GM21526 (cell line): ENCODE measurements around the gene AP3D1.
A peak's percentile ranks its signal among the peaks of the same experiment; 100 is the strongest.

Source experiments
- ATAC-seq: cut with Tn5 transposase; IDR thresholded peaks from one replicate; pipeline ENCODE4 v1.9.1; 2021; ENCODE audit warnings: moderate library complexity; ENCODE audit not compliant: unreplicated experiment, low FRiP score

The AP3D1 gene

DNA sequence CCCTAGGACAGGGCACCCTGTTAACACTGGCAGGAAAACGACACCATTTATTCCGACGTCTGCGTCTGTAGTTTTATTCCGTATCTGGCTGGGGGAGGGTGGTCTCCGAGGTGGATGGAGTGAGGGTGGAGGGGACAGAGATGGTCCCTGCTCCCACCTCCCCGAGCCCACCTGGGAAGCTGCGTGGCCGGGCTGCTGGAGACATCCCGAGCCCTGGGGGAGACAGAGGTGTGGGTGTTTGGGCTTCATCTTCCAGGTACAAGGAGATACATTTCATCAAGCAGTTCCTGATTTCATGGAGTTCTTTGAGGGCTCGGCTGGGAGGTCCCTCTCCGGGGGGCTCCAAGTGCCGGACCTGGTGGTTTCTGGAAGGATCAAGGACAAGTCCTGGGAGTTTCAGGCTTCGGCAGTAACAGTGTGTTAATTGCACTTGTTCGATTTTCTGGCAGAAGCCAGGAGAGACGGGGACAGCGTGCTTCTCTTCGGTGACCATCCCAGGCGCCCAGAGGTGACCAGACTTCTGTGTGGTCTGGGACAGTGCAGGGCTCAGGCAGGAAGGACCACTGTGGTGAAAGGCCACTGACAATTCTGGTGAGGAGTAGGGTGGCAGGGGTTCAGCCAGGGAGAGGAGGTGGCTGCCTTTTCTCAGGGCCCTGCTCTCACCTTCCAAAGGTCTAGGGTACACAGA, 80.2 kb downstream of the AP3D1 start:
- no peak for ATAC-seq

DNA sequence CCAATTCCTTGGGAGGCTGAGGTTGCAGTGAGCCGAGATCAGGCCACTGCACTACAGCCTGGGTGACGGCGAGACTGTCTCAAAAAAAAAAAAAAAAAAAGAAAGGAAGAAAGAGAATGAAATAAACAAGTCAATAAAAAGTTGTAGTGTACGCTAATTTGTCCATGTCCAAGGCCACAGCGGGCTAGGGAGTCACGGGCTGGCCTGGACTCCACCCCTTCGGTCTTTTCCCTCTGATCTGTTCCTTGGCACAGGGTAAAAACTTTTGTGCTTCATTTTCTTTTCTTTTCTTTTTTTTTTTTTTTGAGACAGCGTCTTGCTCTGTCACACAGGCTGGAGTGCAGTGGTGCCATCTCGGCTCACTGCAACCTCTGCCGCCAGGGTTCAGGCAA, 80.9 kb downstream of the AP3D1 start:
- no peak for ATAC-seq

DNA sequence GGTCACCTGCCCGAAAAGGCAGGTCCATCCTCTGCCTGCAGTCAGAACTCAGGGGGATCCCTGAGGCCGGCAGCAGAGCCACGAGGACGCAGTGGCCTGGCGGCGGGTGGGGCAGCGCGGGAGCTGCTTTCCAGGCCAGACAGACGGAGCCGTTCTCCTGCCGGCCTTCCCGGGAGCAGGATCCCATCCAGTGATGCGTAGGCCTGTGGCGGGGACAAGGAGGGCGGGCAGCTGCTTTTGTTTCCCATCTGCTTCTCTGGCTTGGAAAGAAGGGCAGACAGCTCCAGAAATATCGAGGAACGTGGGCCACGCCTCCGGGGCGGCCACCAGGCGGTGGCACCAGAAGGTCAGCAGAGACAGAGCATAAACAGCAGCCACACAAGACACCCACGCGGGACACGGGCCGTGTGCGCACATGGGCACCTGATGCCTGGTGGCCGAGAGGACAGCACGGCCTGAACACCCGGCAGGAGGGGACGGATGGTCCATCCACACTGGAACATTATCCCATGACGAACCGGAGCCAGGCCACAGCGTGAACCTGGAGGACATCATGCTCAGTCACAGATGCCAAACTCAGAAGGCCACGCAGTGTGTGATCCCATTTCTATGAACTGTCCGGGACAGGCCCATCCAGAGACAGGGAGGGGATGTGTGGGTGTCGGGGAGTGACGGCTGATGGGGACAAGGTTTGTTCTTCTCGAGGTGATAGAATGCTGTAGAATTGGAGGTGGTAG, 86.4 kb downstream of the AP3D1 start:
- ATAC-seq, result no peak

DNA sequence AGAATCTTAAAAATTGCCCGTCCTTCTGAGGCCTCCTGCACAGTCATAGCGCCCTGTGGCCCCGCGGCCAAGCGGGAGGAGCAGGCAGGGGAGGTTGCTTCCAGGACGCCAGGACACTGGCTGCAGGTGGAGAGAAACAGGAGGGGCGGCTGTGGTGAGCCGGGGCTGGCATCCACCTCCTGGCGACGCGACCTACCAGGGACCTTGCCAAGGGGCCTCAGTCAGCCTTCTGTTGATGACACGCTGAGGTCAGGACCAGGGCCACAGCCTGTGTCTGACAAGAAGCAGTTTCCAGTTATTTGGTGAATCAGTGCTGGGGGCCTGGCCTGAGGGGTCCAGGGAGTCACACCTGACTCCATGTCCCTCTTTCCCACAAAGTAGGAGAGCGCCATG, 87.0 kb downstream of the AP3D1 start:
- no peak for ATAC-seq

DNA sequence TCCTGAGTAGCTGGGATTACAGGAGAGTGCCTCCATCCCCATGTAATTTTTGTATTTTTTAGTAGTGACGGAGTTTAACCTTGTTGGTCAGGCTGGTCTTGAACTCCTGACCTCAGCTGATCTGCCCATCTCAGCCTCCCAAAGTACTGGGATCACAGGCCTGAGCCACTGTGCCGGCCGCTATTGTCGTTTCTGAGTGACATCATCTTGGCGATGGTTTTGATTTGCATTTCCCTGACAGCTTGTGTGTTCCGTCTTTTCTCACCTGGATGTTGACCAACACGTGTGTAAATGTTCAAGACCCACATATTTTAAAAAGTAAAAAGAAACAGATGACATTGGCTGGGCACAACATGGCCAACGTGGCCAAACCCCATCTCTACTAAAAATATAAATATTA, 87.5 kb downstream of the AP3D1 start:
- ATAC-seq, result no peak

DNA sequence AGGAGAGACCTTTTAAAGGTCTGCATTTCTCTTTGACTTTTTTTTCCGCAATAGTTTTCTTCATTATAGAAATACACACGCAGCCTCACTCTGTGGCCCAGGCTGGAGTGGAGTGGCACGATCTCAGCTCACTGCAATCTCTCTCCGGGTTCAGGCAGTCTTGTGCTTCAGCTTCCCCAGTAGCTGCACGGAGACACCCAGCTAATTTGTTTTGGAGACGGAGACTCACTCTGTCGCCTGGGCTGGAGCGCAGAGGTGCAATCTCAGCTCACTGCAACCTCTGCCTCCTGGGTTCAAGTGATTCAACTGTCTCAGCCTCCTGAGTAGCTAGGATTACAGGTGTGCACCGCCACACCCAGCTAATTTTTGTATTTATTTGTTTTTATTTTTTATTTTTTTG, 88.6 kb downstream of the AP3D1 start:
- no peak for ATAC-seq

DNA sequence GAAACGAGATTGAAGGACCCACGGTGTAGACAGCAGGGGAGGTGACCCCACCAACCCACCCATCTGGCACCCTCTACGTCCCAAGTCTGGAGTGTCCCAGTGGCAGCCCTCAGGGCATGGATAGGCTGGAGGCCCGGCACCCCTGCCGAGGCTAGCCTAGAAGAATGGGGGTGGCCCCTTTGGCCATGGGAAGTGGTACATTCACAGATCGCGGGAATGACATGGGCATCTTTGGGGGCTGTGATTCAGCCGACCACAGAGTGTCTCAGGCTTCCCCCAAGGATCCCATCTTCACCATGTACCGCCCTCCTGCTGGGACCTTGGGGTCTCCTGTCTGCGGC, 89.0 kb downstream of the AP3D1 start:
- no peak for ATAC-seq

DNA sequence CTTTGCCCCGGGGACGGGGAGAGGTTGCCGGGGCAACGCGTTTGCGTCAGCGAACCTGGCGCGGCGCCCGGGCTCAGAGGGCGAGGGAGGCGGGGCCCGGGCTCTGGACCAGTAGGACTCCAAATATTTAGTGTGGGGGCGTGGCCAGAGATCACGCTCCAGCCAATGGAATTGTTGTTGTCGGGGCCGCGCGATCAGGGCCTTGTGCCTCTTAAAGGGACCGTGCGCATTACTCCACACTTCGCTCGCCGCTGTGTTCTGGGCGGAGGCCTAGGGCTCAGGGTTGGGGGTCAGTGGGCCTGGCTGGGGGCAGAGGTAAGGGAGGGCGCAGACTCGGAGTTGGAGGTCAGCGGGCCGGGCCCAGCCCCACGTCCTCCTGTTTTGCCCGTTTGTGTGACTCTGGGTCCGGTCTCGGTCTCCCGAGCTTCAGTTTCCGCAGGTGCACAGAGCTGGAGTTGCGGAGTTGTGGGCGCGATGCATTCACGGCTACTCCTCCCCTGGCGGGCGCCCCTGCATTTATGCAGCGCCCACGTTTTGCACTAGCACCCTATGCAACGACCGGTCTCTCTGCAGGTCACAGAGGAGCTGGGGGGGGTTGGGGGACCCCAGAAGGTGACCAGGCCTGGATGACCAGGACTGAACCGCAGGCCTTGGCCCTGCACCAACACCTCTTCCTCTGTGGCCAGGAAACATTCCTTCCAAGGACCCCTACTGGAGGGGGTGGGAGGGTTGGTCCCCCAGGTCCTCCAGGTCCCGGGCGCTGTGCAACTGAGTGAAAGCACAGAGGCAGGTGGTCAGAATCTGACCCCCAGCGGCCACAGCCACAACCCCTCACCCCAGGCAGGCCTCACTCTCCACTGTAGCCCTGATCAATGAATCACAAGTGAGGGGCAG, 89.6 kb downstream of the AP3D1 start:
- peak; percentile 57 for ATAC-seq

DNA sequence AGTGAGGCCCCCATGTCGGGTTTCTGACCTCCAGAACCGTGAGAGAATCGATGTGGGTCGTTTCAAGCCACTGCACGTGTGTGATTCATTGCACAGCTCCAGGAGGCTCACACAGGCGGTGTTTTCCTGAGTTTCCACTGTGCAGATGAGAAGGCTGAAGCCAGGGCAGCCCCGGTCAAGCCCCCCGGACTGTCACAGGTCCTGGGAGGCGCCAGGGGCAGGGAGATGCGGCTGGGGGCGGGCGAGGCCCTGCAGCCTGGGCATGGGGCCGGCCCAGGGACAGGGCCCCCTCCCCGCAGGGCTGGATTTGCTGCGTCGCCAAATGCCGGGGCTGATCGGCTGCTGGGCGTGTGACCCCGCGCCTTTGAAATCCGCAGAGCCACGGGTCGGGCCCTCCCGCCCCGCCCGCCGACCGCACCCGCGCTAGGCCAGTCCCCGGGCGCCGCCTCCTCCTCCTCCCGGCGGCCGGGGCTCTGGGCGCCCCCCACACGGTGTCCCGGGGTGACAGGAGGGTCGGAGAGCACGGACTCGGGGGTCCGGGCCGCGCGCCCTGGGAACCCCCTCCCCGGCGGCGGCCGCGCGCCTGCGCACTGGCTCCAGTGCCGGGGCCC, 90.4 kb downstream of the AP3D1 start:
- ATAC-seq, result peak; percentile 15

DNA sequence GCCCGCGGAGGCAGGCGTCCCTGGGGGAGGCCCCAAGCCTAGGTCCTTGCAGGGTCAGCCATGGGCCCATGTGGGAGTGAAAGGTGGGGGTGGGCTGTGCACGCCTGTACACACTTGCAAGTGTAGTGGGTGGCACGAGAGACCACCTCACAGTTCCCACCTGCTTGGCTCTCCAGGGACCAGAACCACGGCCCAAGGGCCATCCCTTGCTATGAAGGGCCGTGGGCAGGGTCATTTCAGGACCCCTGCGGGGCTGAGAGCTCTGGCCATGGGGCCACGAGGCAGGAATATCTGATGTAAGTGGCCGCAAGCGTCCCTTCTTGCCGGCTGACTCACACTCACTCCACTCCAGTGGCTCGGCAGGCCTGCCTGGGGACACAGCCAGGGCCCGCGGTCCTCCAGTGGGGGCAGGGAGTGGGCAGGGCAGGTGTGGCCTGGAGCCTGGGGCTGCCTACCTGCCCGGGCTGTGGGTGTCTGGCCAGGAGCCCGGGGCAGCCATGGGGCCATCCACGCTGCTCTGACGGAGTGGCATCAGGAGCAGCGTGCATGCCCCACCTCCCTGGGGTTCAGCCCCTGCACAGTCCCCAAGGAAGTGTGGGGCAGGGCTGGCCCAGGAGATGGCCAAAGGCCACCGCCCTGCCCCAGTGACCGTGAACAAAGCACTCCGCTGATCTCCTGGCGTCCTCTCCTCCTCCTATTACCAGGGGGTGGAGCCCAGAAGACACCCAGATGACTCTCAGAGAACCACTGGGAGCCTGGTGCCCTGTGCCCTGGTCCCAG, 91.8 kb downstream of the AP3D1 start:
- no peak for ATAC-seq

DNA sequence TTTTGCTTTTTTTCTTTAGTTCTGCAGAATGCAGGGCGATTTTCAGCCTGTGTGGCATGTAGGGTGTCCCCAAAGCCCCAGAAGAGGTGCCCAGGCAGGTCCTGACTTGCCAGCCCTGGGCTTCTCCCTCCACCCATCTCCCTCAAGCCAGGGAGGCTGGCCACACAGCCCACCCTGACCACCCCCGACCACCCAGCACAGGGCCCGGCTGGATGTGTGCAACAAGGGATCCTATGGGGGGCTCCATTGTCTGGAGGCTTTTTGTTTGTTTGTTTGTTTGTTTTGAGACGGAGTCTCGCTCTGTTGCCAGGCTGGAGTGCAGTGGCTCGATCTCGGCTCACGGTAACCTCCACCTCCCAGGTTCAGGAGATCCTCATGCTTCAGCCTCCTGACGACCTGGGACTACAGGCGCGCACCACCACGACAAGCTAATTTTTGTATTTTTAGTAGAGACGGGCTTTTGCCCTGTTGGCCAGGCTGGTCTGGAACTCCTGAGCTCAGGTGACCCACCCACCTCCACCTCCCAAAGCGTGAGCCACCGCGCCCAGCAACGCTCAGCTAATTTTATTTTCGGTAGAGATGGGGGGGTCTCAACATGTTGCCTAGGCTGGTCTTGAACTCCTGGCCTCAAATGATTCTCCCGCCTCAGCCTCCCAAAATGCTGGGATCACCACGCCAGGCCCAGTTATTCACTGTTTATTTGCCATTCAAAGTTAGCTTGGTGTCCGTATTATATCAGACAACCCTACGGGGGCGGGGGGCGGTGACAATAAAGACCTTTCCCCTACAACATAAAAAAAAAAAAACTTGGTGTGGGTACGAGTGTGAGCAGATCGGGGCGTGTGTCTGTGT, 92.6 kb downstream of the AP3D1 start:
- ATAC-seq, result no peak

DNA sequence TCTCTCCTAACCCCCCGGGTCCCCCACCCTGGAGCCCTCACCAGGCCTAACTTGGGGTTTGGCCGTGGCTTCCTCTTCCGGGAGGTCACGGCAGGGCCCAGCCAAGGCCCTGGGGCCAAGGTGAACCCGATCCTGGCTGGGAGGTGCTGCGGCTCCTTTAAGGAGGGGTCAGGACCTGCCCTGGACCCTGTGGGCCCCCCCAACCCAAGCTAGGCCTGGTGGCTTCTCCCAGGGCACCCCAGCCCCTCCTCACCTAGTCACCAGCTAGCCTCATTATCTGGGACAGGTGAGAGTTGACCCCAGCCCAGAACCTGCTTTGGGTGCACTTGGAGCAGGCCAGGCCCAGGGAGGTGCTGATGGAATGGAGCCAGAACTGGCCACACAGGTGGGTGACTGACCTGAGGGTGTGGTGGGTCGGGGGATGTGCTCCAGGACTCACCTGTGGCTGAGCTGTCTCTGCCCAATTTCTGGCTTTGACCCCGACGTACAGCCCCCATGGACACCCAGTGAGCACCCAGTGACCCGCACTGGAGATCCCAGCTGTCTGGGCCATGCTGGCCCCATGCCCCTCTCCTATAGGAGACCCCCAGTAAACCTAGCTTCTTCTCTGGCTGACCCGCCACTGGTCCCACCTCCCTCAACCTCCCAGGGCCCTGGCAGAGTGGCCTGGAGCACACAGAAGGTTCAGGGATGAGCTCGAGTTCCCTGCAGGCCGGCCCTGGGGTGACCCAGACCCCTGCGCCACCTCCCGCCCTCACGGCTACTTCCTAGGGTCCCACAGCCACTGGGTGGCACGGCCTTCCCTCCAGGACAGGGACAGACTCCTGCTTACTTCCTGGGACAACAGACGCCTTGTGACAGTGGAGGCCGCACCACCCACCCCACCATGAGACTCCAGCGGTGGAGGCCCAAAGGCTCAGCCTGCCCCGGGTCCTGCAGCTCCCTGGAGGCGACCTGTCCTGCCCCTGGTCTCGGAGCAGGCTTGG, 93.6 kb downstream of the AP3D1 start:
- no peak for ATAC-seq

DNA sequence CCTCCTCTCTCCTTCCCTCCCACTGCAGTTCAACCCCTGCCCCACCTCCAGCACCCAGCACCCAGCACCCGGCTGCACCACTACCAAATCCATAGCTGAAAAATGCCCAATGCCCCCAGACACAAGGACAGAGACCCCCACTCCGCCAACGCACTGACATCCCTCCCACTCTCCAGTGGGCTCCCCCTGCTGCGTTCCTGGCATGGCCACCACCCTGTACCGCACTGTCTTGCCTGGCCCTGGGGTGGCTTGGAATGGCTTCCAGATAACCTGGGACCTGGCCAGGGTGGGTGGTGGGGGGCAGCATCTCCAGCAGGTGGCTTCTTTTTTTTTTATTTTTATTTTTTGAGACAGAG, 94.6 kb downstream of the AP3D1 start:
- ATAC-seq, result no peak

DNA sequence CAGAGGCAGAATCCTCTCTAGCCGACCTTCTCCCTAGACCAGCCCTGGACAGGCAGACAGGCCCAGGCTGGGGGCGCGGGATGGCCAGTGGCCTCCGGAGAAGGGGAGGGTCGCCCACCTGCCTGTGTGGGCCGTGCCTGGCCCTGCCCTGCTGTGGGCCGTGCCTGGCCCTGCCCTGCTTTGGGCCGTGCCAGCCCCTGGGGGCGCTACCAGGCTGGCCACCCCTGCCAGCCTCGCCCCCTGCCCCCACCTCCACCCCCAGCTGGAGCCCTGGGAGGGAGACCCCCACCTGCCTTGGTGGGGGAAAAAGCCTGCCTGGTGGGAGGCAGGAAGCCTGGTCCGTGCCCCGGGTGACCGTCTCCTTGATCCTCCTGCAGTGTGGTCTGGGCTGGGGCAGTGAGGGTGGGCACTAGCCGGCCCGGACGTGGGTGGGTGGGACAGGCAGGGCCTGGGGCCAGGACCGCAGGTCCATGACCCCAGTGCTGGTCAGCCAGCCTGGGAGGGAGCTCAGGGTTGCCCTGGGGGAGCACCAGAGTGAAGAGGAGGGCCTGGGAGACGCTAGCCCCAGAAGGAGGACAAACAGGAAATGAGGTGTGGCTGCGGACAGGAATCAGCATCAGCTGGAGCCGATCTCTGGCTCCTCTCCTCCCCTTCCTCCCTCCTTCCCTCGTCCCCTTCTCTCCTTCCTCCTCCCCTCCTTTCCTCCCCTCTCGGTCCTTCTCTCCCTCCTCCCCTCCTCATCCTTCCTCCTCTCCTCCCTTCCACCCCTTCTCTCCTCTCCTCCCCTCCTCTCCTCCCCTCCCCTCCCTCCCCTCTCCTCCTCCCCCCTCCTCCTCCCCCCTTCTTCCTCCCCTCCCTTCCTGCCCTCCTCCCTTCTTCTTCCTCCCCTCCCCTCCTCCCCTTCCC, 95.2 kb downstream of the AP3D1 start:
- no peak for ATAC-seq

DNA sequence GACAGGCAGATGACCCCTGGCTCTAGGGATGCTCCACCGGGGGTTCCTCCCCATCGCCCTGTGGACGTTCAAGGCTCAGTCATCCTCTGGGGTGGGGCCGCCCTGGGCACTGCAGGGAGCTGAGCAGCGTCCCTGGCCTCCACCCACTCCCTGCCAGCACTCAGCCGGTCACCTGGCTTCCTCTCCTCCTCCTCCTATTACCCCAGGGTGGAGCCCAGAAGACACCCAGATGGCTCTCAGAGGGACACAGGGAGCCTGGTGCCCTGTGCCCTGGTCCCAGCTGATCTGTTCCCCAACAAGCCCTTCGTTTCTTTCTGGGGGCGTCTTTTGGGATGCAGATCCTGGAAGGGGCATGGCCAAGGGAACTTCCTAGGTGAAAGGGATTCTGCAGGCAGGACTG, 96.6 kb downstream of the AP3D1 start:
- no peak for ATAC-seq

DNA sequence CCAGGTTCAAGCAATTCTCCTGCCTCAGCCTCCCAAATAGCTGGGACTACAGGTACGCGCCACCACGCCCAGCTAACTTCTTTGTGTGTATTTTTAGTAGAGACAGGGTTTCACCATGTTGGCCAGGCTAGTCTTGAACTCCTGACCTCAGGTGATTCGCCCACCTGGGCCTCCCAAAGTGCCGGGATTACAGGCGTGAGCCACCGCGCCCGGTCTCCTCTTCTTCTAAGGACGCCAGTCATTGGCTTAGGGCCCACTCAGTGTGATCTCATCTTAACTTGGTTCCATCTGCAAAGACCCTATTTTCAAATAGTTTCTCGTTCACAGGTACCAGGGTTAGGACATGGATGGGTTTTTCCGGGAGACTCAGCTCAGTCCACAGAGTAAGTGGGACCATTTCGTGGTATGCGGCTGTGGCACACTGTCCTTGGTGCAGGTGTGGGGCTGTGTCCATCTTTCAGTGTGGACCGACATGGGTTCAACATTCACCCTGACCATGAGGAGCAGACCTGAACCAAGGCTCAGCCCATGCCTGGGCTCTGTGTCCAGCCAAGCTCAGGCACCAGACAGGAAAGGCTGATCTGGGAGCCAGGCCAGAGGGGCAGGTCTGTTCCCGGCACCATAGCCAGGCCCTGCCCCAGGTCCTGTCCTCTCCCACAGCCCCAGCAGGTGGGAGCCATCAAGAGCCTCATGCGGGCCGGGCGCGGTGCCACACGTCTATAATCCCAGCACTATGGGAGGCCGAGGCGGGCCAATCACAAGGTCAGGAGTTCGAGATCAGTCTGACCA, 97.6 kb downstream of the AP3D1 start:
- no peak for ATAC-seq
